ENCODE measurements around the gene GNPTAB.
"Not testable (repeated sequence)": the region's sequence is repeated elsewhere in the genome, so short reads cannot be mapped to it uniquely, and the experiment has no call there.

GNPTAB gene

GRCh38 chr12:101852998-101853397 lies 22.2 kb upstream of the GNPTAB start:
- DNase-seq (ENCODE audit: low read depth) = no peak

- DNase-seq (ENCODE audit: low read depth) = no peak
Measured at GRCh38 chr12:101850199-101850598, 19.4 kb upstream of the GNPTAB start.

GRCh38 chr12:101847325-101847724 lies 16.6 kb upstream of the GNPTAB start:
- DNase-seq (ENCODE audit: low read depth) = no peak

GRCh38 chr12:101845137-101845711 lies 14.5 kb upstream of the GNPTAB start:
- DNase-seq (ENCODE audit: low read depth) = no peak

GRCh38 chr12:101841069-101841468 lies 10.3 kb upstream of the GNPTAB start:
- no peak for DNase-seq (ENCODE audit: low read depth)

GRCh38 chr12:101839324-101840283 lies 8.8 kb upstream of the GNPTAB start:
- peak; percentile 59 for DNase-seq (ENCODE audit: low read depth)

GRCh38 chr12:101838628-101839323 lies 8.0 kb upstream of the GNPTAB start:
- no peak for DNase-seq (ENCODE audit: low read depth)

- DNase-seq (ENCODE audit: low read depth) = no peak
Measured at GRCh38 chr12:101832030-101832429, 1.3 kb upstream of the GNPTAB start.

GRCh38 chr12:101829639-101830366 lies 956 bp downstream of the GNPTAB start:
- no peak for DNase-seq (ENCODE audit: low read depth)

GRCh38 chr12:101828463-101829196 lies 2.1 kb downstream of the GNPTAB start:
- DNase-seq (ENCODE audit: low read depth) = no peak

- no peak for DNase-seq (ENCODE audit: low read depth)
Measured at GRCh38 chr12:101826766-101827368, 3.9 kb downstream of the GNPTAB start.

- no peak for DNase-seq (ENCODE audit: low read depth)
Measured at GRCh38 chr12:101824831-101825230, 5.9 kb downstream of the GNPTAB start.

GRCh38 chr12:101823891-101824290 lies 6.9 kb downstream of the GNPTAB start:
- DNase-seq (ENCODE audit: low read depth) = peak; percentile 39

GRCh38 chr12:101823039-101823438 lies 7.7 kb downstream of the GNPTAB start:
- no peak for DNase-seq (ENCODE audit: low read depth)

- no peak for DNase-seq (ENCODE audit: low read depth)
Measured at GRCh38 chr12:101819467-101819866, 11.3 kb downstream of the GNPTAB start.

GRCh38 chr12:101818689-101819088 lies 12.1 kb downstream of the GNPTAB start:
- DNase-seq (ENCODE audit: low read depth) = not testable (repeated sequence)

- DNase-seq (ENCODE audit: low read depth) = no peak
Measured at GRCh38 chr12:101813117-101813516, 17.6 kb downstream of the GNPTAB start.

GRCh38 chr12:101812716-101813115 lies 18.0 kb downstream of the GNPTAB start:
- not testable (repeated sequence) for DNase-seq (ENCODE audit: low read depth)

- DNase-seq (ENCODE audit: low read depth) = not testable (repeated sequence)
Measured at GRCh38 chr12:101811342-101811741, 19.4 kb downstream of the GNPTAB start.

- no peak for DNase-seq (ENCODE audit: low read depth)
Measured at GRCh38 chr12:101809208-101809607, 21.6 kb downstream of the GNPTAB start.

GRCh38 chr12:101806265-101806664 lies 24.5 kb downstream of the GNPTAB start:
- DNase-seq (ENCODE audit: low read depth) = no peak

Measured in stimulated activated CD8-positive, alpha-beta memory T cell treated with anti-CD3 and anti-CD28 coated beads, Interleukin-15, amount 100 ng/mL, for 1 hour (primary cell).